ENCODE measurements around the gene M6PR. TPM values are rescaled to one million over a fixed set of nuclear protein-coding genes. Genes with fewer than 3 reads are reported as not detected.

The M6PR gene
- total and polyA plus RNA-seq, 2 of the 13 experiments (the other 11 are each of a cell fraction or from before 2014, with no cell fraction given): 98.2 to 127 TPM

DNA sequence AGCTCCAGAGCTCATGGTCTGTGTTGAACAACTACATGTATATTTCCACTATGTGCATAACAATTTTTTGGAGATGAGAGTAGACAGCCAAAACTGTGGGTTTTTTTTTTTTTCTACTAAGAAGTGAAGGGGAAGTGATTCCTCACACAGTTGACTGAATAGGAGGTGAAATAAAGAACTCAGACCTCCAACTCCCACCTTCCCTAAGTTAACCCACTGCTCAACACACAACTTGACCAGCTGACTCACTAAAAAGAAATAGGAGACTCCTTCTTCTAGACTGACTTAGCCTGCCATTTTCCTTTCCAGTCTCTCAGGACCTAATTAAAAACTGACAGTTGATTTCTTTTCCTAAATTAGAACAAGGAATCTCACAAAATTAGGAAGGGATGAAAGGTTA lies 1.7 kb downstream of the M6PR start:
- Histone ChIP-seq H3K4me3 (replicated peaks in 1 of 3; ENCODE audit: insufficient read depth in 1 of 3, low read depth in 2 of 3, low read length in 3 of 3) (peak overlapping the region in 2 of 3 experiments; percentile 81 to 89; a peak in 2 of 6 replicates), H4K20me1 (ENCODE audit: insufficient read depth, low read length) (no peaks in the 10 kb centered on the region), H3K36me3 (replicated peaks in 1 of 2; ENCODE audit: control insufficient read depth in 1 of 2, insufficient read depth in 2 of 2, low read length in 2 of 2) (peaks cover 9 to 32% of the 10 kb centered on the region in 2 experiments), H3K9ac (ENCODE audit: insufficient read depth, low read depth, low read length) (no peak overlapping the region), H3K4me2 (ENCODE audit: low read depth, low read length) (peak overlapping the region; percentile 90), H3K27me3 (ENCODE audit: control insufficient read depth in 1 of 2, insufficient read depth in 2 of 2, low read length in 2 of 2) (no peaks in the 10 kb centered on the region; a peak in 1 of 5 replicates), H3K79me2 (ENCODE audit: insufficient read depth, low read length) (peaks cover 37% of the 10 kb centered on the region), H3K27ac (ENCODE audit: extremely low read length, insufficient read depth, low read length) (peak overlapping the region; percentile 5), H3K9me3 (ENCODE audit: low read length) (no peaks in the 10 kb centered on the region; the same call in 1 of the 2 replicates), H2AFZ (ENCODE audit: low read length) (no peak overlapping the region), H3K4me1 (ENCODE audit: insufficient read depth, low read length) (peaks cover 30% of the 10 kb centered on the region)
- FAIRE-seq (no peak), DNase-seq (ENCODE audit: low spot score) (no peak), ATAC-seq (no peak)
- intact Hi-C loops (cut with micrococcal nuclease; ENCODE audit: unreplicated experiment) (loop anchor here (5.0 kb wide), 1 partner anchor 35 kb away; the partner anchor contains the start of gene PHC1), in situ Hi-C loops (cut with HindIII; ENCODE audit: extremely low pct_ligation_motif_present, low pct_unique_long_range_greater_than_20kb) (loop anchor here (25.0 kb wide), 1 partner anchor 90 kb away; no protein-coding TSS in a partner anchor)
- no peak for TF ChIP-seq ZFP62 (CRISPR knock-in tag; IDR thresholded peaks at IDR 0.05)
- no peak for TF ChIP-seq YEATS2 (CRISPR knock-in tag; IDR thresholded peaks at IDR 0.05; ENCODE audit: borderline replicate concordance)
- no peak for TF ChIP-seq SETDB1 (CRISPR knock-in tag; IDR thresholded peaks at IDR 0.05; ENCODE audit: borderline replicate concordance)
- TF ChIP-seq, protein P1, sequence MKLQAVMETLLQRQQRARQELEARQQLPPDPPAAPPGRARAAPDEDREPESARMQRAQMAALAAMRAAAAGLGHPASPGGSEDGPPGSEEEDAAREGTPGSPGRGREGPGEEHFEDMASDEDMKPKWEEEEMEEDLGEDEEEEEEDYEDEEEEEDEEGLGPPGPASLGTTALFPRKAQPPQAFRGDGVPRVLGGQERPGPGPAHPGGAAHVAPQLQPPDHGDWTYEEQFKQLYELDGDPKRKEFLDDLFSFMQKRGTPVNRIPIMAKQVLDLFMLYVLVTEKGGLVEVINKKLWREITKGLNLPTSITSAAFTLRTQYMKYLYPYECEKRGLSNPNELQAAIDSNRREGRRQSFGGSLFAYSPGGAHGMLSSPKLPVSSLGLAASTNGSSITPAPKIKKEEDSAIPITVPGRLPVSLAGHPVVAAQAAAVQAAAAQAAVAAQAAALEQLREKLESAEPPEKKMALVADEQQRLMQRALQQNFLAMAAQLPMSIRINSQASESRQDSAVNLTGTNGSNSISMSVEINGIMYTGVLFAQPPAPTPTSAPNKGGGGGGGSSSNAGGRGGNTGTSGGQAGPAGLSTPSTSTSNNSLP (IDR thresholded peaks at IDR 0.05; ENCODE audit: low read depth, low read length): no peak
- TF ChIP-seq, protein P2, sequence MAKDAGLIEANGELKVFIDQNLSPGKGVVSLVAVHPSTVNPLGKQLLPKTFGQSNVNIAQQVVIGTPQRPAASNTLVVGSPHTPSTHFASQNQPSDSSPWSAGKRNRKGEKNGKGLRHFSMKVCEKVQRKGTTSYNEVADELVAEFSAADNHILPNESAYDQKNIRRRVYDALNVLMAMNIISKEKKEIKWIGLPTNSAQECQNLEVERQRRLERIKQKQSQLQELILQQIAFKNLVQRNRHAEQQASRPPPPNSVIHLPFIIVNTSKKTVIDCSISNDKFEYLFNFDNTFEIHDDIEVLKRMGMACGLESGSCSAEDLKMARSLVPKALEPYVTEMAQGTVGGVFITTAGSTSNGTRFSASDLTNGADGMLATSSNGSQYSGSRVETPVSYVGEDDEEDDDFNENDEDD (CRISPR knock-in tag; IDR thresholded peaks at IDR 0.05; ENCODE audit: borderline replicate concordance): no peak
- TF ChIP-seq ZNF431 (CRISPR knock-in tag; IDR thresholded peaks at IDR 0.05; ENCODE audit: borderline replicate concordance, low read depth): no peak
- TF ChIP-seq MTERF4 (CRISPR knock-in tag; IDR thresholded peaks at IDR 0.05): no peak
- no peak for TF ChIP-seq ZNF672 (CRISPR knock-in tag; IDR thresholded peaks at IDR 0.05)
- no peak for TF ChIP-seq ATAD3A (CRISPR knock-in tag; IDR thresholded peaks at IDR 0.05)
- ChIA-PET CTCF (ENCODE audit: low intra/inter-chr PET ratio, low total read pairs) (no interaction called here), POLR2A (no interaction called here)
- BruUV-seq (replicated peaks): no TSS peak

Measured in HepG2 (cell line).